A549 (cell line): ENCODE measurements around the gene KCTD1. TPM values are rescaled to one million over a fixed set of nuclear protein-coding genes. Genes with fewer than 3 reads are reported as not detected.

ENCODE experiments used
- ATAC-seq, 2 experiments: fragments of 200-7000 bp in 1 of 2; fragments of >200 bp in 1 of 2; cut with Nextera tagmentation in 1 of 2; cut with Tn5 transposase in 1 of 2; 3 replicates each; pipeline versions ENCODE4 v1.8.0 to v1.9.1; 2018 to 2020; ENCODE audit warnings: mild to moderate bottlenecking in 1 of 2, moderate library complexity in 1 of 2
- CTCF ChIA-PET: fragments of 300-600 bp; sonication (Branson Sonifier 250); formaldehyde crosslinking; extraction: SDS; loops from one replicate; lab custom pipeline; 2021; ENCODE audit warnings: antibody characterized with exemption, inconsistent platforms; lab: Yijun Ruan, JAX
- POLR2A ChIA-PET: fragments of 350-600 bp; formaldehyde crosslinking; extraction: SDS; loops from one replicate; lab custom pipeline; 2021; ENCODE audit warnings: antibody characterized with exemption, inconsistent platforms; lab: Yijun Ruan, JAX
- DNase-seq, 2 experiments: peaks; one replicate each; pipeline versions ENCODE4 v3.0.0 to v3.0.0-alpha.2; 2011 to 2016; ENCODE audit warnings: low read depth in 1 of 2, low spot score in 1 of 2
- FAIRE-seq: peaks from 2 replicates; lab custom pipeline; 2011; peaks lifted over from hg19 to GRCh38; lab: Jason Lieb, UNC
- H3K27ac ChIP-seq, 2 experiments: fragments of >200 bp; sonication (Bioruptor Twin); formaldehyde crosslinking; 3 replicates each; pipeline ENCODE4 v1.5.1; 2016 to 2017
- H3K4me1 ChIP-seq: fragments of >200 bp; sonication (Bioruptor Twin); formaldehyde crosslinking; 3 replicates; pipeline ENCODE4 v1.6.1; 2016
- H3K4me2 ChIP-seq: fragments of >200 bp; sonication (Bioruptor Twin); formaldehyde crosslinking; 3 replicates; pipeline ENCODE4 v1.6.1; 2016
- H3K4me3 ChIP-seq: fragments of >200 bp; sonication (Bioruptor Twin); formaldehyde crosslinking; 3 replicates; pipeline ENCODE4 v1.5.1; 2016
- H3K9me3 ChIP-seq: fragments of >200 bp; sonication (Bioruptor Twin); formaldehyde crosslinking; 3 replicates; pipeline ENCODE4 v1.6.1; 2016
- BHLHE40 ChIP-seq: IDR thresholded peaks from 2 replicates; pipeline ENCODE4 v1.6.1; 2012; ENCODE audit warnings: low read depth, low read length, inconsistent platforms
- CBX8 ChIP-seq: fragments of 200-600 bp; sonication (generic); IDR thresholded peaks from 2 replicates; pipeline ENCODE4 v1.6.1; 2016
- CEBPB ChIP-seq, 2 experiments: fragments of >200 bp in 1 of 2; sonication (Bioruptor Twin) in 1 of 2; formaldehyde crosslinking in 1 of 2; IDR thresholded peaks; 2 replicates each; pipeline ENCODE4 v1.6.1; 2012 to 2016
- CHD2 ChIP-seq: fragments of 150-350 bp; IDR thresholded peaks from 2 replicates; pipeline ENCODE4 v1.6.1; 2014; ENCODE audit warnings: low read length; ENCODE audit not compliant: partially characterized antibody
- CHD4 ChIP-seq: fragments of 200-600 bp; sonication (generic); IDR thresholded peaks from 2 replicates; pipeline ENCODE4 v1.6.1; 2016; ENCODE audit warnings: antibody characterized with exemption, mild to moderate bottlenecking, borderline replicate concordance
- EHF ChIP-seq: fragments of 250-450 bp; sonication (Bioruptor Pico); IDR thresholded peaks from 2 replicates; pipeline ENCODE4 v1.5.0; 2020; ENCODE audit warnings: mild to moderate bottlenecking
- ESRRA ChIP-seq: fragments of 150-350 bp; IDR thresholded peaks from 2 replicates; pipeline ENCODE4 v1.6.1; 2014; ENCODE audit warnings: mild to moderate bottlenecking, low read length, borderline replicate concordance
- FOXS1 ChIP-seq: fragments of 250-450 bp; sonication (Bioruptor Pico); IDR thresholded peaks from 2 replicates; pipeline ENCODE4 v1.5.0; 2020; ENCODE audit warnings: mild to moderate bottlenecking, moderate library complexity
- GATA3 ChIP-seq: IDR thresholded peaks from 2 replicates; pipeline ENCODE4 v1.6.1; 2012; ENCODE audit warnings: borderline replicate concordance
- HEYL ChIP-seq: fragments of 250-450 bp; sonication (Bioruptor Pico); IDR thresholded peaks from 2 replicates; pipeline ENCODE4 v1.8.0; 2021; ENCODE audit warnings: mild to moderate bottlenecking, moderate library complexity
- HOXA7 ChIP-seq: fragments of 250-450 bp; sonication (Bioruptor Pico); IDR thresholded peaks from 2 replicates; pipeline ENCODE4 v1.5.0; 2020; ENCODE audit warnings: mild to moderate bottlenecking, moderate library complexity
- HOXB13 ChIP-seq: fragments of 250-450 bp; sonication (Bioruptor Pico); IDR thresholded peaks from 2 replicates; pipeline ENCODE4 v1.5.0; 2020; ENCODE audit warnings: low read depth, mild to moderate bottlenecking, moderate library complexity
- JUN ChIP-seq, 2 experiments: fragments of >200 bp; sonication (Bioruptor Twin); formaldehyde crosslinking; IDR thresholded peaks; 2 replicates in 1 of 2; 3 replicates in 1 of 2; pipeline ENCODE4 v1.6.1; 2016 to 2017
- KDM1A ChIP-seq: fragments of 200-600 bp; sonication (generic); IDR thresholded peaks from 2 replicates; pipeline ENCODE4 v1.6.1; 2016; ENCODE audit warnings: low read depth, mild to moderate bottlenecking
- KDM5A ChIP-seq: fragments of 200-600 bp; sonication (generic); IDR thresholded peaks from 2 replicates; pipeline ENCODE4 v1.6.1; 2016; ENCODE audit warnings: antibody characterized with exemption, mild to moderate bottlenecking
- MAFK ChIP-seq: fragments of 450-650 bp; IDR thresholded peaks from 2 replicates; pipeline ENCODE4 v1.6.1; 2014; ENCODE audit not compliant: partially characterized antibody
- MAZ ChIP-seq: fragments of 150-350 bp; IDR thresholded peaks from 2 replicates; pipeline ENCODE4 v1.6.1; 2014; ENCODE audit warnings: antibody characterized with exemption, low read depth, low read length, borderline replicate concordance
- MYC ChIP-seq: IDR thresholded peaks from 2 replicates; pipeline ENCODE4 v1.6.1; 2012; ENCODE audit warnings: mild to moderate bottlenecking, inconsistent platforms, low read length, improper control_type of control experiment, borderline replicate concordance
- POLR2AphosphoS2 ChIP-seq: conservative IDR thresholded peaks from 2 replicates; pipeline ENCODE4 v1.6.1; 2012; ENCODE audit warnings: low read length, improper control_type of control experiment, inconsistent platforms
- RFX5 ChIP-seq: fragments of 450-650 bp; IDR thresholded peaks from 2 replicates; pipeline ENCODE4 v1.7.1; 2014; ENCODE audit warnings: antibody characterized with exemption, mild to moderate bottlenecking, moderate library complexity
- SMC3 ChIP-seq: fragments of >200 bp; sonication (Bioruptor Twin); formaldehyde crosslinking; IDR thresholded peaks from 3 replicates; pipeline ENCODE4 v1.6.1; 2018; ENCODE audit warnings: inconsistent platforms
- TFCP2L1 ChIP-seq: fragments of 250-450 bp; sonication (Bioruptor Pico); IDR thresholded peaks from 2 replicates; pipeline ENCODE4 v1.5.0; 2021; ENCODE audit warnings: mild to moderate bottlenecking
- ZFP36 ChIP-seq: fragments of 450-650 bp; IDR thresholded peaks from 2 replicates; pipeline ENCODE4 v1.6.1; 2014; ENCODE audit warnings: borderline replicate concordance; ENCODE audit not compliant: partially characterized antibody
- ZSCAN20 ChIP-seq: fragments of 250-450 bp; sonication (Bioruptor Pico); IDR thresholded peaks from 2 replicates; pipeline ENCODE4 v1.8.0; 2022; ENCODE audit warnings: mild to moderate bottlenecking, moderate library complexity
- WGBS: methylation state at CpG from one replicate; pipeline ENCODE4 v1.1.6; 2017; ENCODE audit errors: missing lambda C conversion rate; 5-methylcytosine and 5-hydroxymethylcytosine counted together
- polyA plus RNA-seq, 4 experiments: library from polyadenylated mRNA; depleted of rRNA in 3 of 4; stranded (reverse); fragments of >200 nt; fragmentation: RNase III in 1 of 4; extraction: RNeasy Plus Mini Kit Qiagen cat#74134 plus additional on column Dnase treatment in 1 of 4; gene quantifications; 2 replicates in 3 of 4; 3 replicates in 1 of 4; pipeline ENCODE4 v1.2.3, GENCODE V29; 2011 to 2017
- TF ChIP-seq, protein P1 (sequence below): fragments of 200-600 bp; sonication (generic); IDR thresholded peaks from 2 replicates; pipeline ENCODE4 v1.6.1; 2016; ENCODE audit warnings: antibody characterized with exemption, mild to moderate bottlenecking, moderate library complexity
- TF ChIP-seq, protein P2 (sequence below): IDR thresholded peaks from 2 replicates; pipeline ENCODE4 v1.6.1; 2012
- TF ChIP-seq, protein P3 (sequence below): fragments of 450-650 bp; IDR thresholded peaks from 2 replicates; pipeline ENCODE4 v1.6.1; 2014; ENCODE audit warnings: antibody characterized with exemption
- TF ChIP-seq, protein P4 (sequence below): IDR thresholded peaks from 2 replicates; pipeline ENCODE4 v1.6.1; 2012; ENCODE audit warnings: low read depth, borderline replicate concordance
- TF ChIP-seq, protein P5 (sequence below): fragments of >200 bp; sonication (Bioruptor Twin); formaldehyde crosslinking; IDR thresholded peaks from 2 replicates; pipeline ENCODE4 v1.6.1; 2016
- TF ChIP-seq, protein P6 (sequence below): fragments of 250-450 bp; sonication (Bioruptor Pico); IDR thresholded peaks from 2 replicates; pipeline ENCODE4 v1.5.0; 2020; ENCODE audit warnings: low read depth, mild to moderate bottlenecking, moderate library complexity
- TF ChIP-seq, protein P7 (sequence below): fragments of >200 bp; sonication (Bioruptor Twin); formaldehyde crosslinking; IDR thresholded peaks from 3 replicates; pipeline ENCODE4 v1.5.1; 2016

Gene KCTD1
- polyA plus RNA-seq, 2 of the 4 experiments (the other 2 are of a cell fraction), result 26.1 to 32.1 TPM

DNA sequence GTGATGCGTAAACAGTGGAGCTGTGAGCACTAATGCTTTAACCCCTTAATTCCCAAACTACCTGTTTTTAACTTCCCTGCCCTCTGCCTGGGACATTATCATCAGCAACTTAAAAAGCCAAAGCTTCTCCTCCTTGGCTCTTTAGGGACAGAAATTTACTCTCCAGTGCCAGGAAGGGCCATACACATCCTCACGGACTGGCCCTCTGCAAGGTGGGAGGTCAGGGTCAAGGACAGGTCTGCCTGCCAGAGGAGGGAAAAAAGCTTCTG, 21.5 kb downstream of the KCTD1 start:
- POLR2A ChIA-PET, result no interaction called here
- no peak overlapping the region for H3K4me3 ChIP-seq

DNA sequence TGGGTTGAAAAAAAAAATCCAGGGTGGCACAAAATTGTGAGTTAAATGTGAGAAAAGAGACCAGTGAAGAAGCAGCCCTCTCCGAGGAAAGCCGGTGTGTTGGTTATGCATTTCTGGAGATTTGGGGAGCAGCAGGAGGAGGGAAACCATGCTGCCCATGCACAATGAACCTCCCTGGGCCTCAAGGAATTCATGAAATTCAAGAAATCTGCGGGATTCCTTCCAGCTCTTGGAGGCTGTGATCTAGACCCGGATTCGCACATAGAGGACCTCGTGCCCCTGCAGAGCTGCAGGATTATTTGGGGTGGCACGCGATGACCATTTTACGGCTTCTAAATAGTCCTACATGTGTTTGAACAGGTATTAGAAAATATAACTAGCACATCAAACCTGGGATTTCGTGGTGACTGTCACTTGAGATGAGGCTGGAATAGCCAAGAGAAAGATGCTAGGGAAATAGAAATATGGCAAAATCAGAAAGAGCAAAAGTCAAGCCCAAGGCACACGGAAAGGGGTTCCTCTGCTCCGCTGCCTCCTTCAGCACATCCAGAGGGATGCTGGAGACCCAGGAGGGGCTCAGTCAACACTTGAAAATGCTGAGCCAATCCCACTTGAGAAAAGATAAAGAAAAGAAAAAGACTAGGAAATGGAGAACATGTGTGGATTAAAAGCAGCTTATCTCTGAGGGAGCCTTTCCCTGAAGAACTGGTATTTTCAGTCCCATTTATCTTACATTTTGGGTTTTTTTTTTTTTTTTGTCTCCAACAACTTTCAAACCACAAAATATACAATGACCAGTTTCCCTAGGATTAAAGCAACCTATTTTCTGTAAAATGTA, 22.0 kb downstream of the KCTD1 start:
- POLR2A ChIA-PET, result no interaction called here
- no peak overlapping the region for H3K4me3 ChIP-seq
- DNase-seq (no peak), FAIRE-seq (no peak), ATAC-seq (no peak)
- 88% methylated on average over 12 of the region's 12 CpGs for WGBS
- CTCF ChIA-PET, result interaction anchor here (1.6 kb wide), 1 partner anchor 9 kb away, joined by 6 read pairs; no protein-coding TSS in a partner anchor
- H3K4me2 ChIP-seq, result no peak overlapping the region
- peaks cover 33% of the 10 kb centered on the region; the same call in 2 of the 3 replicates for H3K4me1 ChIP-seq
- H3K27ac ChIP-seq, result no peak overlapping the region; a peak in 1 of 6 replicates
- H3K9me3 ChIP-seq, result no peaks in the 10 kb centered on the region
- no peak for TF ChIP-seq KDM5A
- TF ChIP-seq CEBPB (IDR thresholded peaks at IDR 0.05), result no peak
- TF ChIP-seq HOXB13 (CRISPR knock-in tag), result no peak
- TF ChIP-seq, protein P1, sequence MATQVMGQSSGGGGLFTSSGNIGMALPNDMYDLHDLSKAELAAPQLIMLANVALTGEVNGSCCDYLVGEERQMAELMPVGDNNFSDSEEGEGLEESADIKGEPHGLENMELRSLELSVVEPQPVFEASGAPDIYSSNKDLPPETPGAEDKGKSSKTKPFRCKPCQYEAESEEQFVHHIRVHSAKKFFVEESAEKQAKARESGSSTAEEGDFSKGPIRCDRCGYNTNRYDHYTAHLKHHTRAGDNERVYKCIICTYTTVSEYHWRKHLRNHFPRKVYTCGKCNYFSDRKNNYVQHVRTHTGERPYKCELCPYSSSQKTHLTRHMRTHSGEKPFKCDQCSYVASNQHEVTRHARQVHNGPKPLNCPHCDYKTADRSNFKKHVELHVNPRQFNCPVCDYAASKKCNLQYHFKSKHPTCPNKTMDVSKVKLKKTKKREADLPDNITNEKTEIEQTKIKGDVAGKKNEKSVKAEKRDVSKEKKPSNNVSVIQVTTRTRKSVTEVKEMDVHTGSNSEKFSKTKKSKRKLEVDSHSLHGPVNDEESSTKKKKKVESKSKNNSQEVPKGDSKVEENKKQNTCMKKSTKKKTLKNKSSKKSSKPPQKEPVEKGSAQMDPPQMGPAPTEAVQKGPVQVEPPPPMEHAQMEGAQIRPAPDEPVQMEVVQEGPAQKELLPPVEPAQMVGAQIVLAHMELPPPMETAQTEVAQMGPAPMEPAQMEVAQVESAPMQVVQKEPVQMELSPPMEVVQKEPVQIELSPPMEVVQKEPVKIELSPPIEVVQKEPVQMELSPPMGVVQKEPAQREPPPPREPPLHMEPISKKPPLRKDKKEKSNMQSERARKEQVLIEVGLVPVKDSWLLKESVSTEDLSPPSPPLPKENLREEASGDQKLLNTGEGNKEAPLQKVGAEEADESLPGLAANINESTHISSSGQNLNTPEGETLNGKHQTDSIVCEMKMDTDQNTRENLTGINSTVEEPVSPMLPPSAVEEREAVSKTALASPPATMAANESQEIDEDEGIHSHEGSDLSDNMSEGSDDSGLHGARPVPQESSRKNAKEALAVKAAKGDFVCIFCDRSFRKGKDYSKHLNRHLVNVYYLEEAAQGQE, result no peak
- TF ChIP-seq, protein P2, sequence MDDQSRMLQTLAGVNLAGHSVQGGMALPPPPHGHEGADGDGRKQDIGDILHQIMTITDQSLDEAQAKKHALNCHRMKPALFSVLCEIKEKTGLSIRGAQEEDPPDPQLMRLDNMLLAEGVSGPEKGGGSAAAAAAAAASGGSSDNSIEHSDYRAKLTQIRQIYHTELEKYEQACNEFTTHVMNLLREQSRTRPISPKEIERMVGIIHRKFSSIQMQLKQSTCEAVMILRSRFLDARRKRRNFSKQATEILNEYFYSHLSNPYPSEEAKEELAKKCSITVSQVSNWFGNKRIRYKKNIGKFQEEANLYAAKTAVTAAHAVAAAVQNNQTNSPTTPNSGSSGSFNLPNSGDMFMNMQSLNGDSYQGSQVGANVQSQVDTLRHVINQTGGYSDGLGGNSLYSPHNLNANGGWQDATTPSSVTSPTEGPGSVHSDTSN, result no peak
- TF ChIP-seq FOXS1, result no peak
- no peak for TF ChIP-seq MAFK
- no peak for TF ChIP-seq BHLHE40
- TF ChIP-seq SMC3, result no peak
- TF ChIP-seq, protein P3, sequence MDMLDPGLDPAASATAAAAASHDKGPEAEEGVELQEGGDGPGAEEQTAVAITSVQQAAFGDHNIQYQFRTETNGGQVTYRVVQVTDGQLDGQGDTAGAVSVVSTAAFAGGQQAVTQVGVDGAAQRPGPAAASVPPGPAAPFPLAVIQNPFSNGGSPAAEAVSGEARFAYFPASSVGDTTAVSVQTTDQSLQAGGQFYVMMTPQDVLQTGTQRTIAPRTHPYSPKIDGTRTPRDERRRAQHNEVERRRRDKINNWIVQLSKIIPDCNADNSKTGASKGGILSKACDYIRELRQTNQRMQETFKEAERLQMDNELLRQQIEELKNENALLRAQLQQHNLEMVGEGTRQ, result no peak
- no peak for TF ChIP-seq ZFP36
- no peak for TF ChIP-seq RFX5
- TF ChIP-seq POLR2AphosphoS2, result no peak
- no peak for TF ChIP-seq KDM1A
- TF ChIP-seq HOXA7 (CRISPR knock-in tag), result no peak
- no peak for TF ChIP-seq JUN (IDR thresholded peaks at IDR 0.05)
- TF ChIP-seq, protein P4, sequence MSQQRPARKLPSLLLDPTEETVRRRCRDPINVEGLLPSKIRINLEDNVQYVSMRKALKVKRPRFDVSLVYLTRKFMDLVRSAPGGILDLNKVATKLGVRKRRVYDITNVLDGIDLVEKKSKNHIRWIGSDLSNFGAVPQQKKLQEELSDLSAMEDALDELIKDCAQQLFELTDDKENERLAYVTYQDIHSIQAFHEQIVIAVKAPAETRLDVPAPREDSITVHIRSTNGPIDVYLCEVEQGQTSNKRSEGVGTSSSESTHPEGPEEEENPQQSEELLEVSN, result no peak

More for the DNA sequence above, 21.5 kb downstream of the KCTD1 start:
- DNase-seq (no peak), ATAC-seq (no peak), FAIRE-seq (no peak)
- H3K4me2 ChIP-seq, result no peak overlapping the region
- no peak overlapping the region; a peak in 1 of 6 replicates for H3K27ac ChIP-seq
- TF ChIP-seq SMC3 (no peak), CHD2 (no peak), GATA3 (no peak), MAZ (no peak), CHD4 (no peak), ZSCAN20 (CRISPR knock-in tag) (no peak), RFX5 (no peak), MYC (no peak), CBX8 (no peak), ZFP36 (no peak), ESRRA (no peak), HEYL (CRISPR knock-in tag) (no peak), EHF (CRISPR knock-in tag) (no peak), TFCP2L1 (CRISPR knock-in tag) (no peak), FOXS1 (no peak), CEBPB (IDR thresholded peaks at IDR 0.05) (no peak), JUN (IDR thresholded peaks at IDR 0.05) (no peak)
- TF ChIP-seq, protein P5, sequence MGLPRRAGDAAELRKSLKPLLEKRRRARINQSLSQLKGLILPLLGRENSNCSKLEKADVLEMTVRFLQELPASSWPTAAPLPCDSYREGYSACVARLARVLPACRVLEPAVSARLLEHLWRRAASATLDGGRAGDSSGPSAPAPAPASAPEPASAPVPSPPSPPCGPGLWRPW, result no peak
- TF ChIP-seq, protein P6, sequence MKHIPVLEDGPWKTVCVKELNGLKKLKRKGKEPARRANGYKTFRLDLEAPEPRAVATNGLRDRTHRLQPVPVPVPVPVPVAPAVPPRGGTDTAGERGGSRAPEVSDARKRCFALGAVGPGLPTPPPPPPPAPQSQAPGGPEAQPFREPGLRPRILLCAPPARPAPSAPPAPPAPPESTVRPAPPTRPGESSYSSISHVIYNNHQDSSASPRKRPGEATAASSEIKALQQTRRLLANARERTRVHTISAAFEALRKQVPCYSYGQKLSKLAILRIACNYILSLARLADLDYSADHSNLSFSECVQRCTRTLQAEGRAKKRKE (CRISPR knock-in tag), result no peak
- TF ChIP-seq, protein P7, sequence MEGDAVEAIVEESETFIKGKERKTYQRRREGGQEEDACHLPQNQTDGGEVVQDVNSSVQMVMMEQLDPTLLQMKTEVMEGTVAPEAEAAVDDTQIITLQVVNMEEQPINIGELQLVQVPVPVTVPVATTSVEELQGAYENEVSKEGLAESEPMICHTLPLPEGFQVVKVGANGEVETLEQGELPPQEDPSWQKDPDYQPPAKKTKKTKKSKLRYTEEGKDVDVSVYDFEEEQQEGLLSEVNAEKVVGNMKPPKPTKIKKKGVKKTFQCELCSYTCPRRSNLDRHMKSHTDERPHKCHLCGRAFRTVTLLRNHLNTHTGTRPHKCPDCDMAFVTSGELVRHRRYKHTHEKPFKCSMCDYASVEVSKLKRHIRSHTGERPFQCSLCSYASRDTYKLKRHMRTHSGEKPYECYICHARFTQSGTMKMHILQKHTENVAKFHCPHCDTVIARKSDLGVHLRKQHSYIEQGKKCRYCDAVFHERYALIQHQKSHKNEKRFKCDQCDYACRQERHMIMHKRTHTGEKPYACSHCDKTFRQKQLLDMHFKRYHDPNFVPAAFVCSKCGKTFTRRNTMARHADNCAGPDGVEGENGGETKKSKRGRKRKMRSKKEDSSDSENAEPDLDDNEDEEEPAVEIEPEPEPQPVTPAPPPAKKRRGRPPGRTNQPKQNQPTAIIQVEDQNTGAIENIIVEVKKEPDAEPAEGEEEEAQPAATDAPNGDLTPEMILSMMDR, result no peak
- 71% methylated on average over 2 of the region's 2 CpGs for WGBS
- CTCF ChIA-PET, result interaction anchor here (1.6 kb wide), 1 partner anchor 9 kb away, joined by 6 read pairs; no protein-coding TSS in a partner anchor
- H3K4me1 ChIP-seq, result peaks cover 27% of the 10 kb centered on the region; the same call in 2 of the 3 replicates
- H3K9me3 ChIP-seq, result no peaks in the 10 kb centered on the region
